ENCODE results near the gene SEPSECS.

GRCh38 chr4:25165916-25166315 lies 5.7 kb upstream of the SEPSECS start:
- TF ChIP-seq CTCF (IDR thresholded peaks at IDR 0.05), result no peak
- no peak for TF ChIP-seq POLR2A (IDR thresholded peaks at IDR 0.05)
